ENCODE measurements around the gene UBLCP1. TPM values are rescaled to one million over a fixed set of nuclear protein-coding genes. Genes with fewer than 3 reads are reported as not detected.
A peak's percentile ranks its signal among the peaks of the same experiment; 100 is the strongest.
"Not testable (repeated sequence)": the region's sequence is repeated elsewhere in the genome, so short reads cannot be mapped to it uniquely, and the experiment has no call there.

UBLCP1 gene, protein sequence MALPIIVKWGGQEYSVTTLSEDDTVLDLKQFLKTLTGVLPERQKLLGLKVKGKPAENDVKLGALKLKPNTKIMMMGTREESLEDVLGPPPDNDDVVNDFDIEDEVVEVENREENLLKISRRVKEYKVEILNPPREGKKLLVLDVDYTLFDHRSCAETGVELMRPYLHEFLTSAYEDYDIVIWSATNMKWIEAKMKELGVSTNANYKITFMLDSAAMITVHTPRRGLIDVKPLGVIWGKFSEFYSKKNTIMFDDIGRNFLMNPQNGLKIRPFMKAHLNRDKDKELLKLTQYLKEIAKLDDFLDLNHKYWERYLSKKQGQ
- total RNA-seq = 10 to 100 TPM; 22.7 to 23.0 TPM

DNA sequence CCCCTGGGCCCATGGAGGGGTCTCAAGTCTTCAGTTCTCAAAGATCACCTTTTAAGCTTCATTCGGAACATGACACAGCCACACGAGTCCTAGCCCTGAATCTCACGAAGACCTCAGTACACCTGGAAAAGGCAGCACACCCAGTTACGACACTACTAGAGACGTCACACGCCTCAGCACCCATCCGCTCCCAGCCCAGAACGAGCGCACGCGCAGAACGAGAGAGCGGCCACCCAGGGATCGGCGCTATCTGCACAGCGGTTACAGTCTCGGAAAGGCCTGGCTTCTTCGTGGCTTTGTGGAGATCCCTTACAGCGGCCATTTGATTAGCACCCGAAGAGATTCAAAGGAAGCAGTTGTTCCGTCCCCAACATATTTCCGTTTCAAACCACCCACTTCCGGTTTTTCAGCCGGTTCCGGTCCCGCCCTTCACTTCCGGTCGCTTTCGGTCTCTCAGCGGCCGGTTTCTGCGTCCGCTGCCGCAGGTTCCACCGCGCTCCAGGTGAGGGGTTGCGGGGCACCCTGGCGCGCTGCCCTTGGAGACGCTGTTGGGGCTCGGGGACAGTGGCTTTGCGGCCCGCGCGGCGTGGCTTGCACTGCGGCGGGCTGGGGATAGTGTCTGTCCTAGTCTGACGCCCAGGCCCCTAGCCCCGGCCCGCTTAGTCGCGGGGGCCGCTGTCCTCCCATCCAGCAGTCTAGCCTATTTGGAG lies at the start of gene UBLCP1:
UBLCP1 (plus strand) TSS at position 432 of the 710 bp plus-strand sequence. CDS start 5,626 bp downstream, outside the sequence.
- CTCF ChIA-PET = interaction anchor here (1.1 to 2.5 kb wide), 2 partner anchors 69 to 106 kb away, joined by 3 to 11 read pairs; no protein-coding TSS in a partner anchor
- Mint-ChIP-seq H3K27ac (peak within 1 kb of the TSS; percentile 99), H3K9me3 (peaks cover 10% of the 10 kb centered on the region), H3K27me3 (ENCODE audit: low read depth) (no peaks in the 10 kb centered on the region), H3K4me3 (peak within 1 kb of the TSS; percentile 96), H3K4me1 (ENCODE audit: low read depth) (peaks cover 29% of the 10 kb centered on the region), H3K36me3 (ENCODE audit: low read depth) (peaks cover 18% of the 10 kb centered on the region)
- intact Hi-C loops (cut with micrococcal nuclease) = loop anchor here (1.0 kb wide), 5 partner anchors 21 to 602 kb away; no protein-coding TSS in a partner anchor
- peak; percentile 82 for DNase-seq

DNA sequence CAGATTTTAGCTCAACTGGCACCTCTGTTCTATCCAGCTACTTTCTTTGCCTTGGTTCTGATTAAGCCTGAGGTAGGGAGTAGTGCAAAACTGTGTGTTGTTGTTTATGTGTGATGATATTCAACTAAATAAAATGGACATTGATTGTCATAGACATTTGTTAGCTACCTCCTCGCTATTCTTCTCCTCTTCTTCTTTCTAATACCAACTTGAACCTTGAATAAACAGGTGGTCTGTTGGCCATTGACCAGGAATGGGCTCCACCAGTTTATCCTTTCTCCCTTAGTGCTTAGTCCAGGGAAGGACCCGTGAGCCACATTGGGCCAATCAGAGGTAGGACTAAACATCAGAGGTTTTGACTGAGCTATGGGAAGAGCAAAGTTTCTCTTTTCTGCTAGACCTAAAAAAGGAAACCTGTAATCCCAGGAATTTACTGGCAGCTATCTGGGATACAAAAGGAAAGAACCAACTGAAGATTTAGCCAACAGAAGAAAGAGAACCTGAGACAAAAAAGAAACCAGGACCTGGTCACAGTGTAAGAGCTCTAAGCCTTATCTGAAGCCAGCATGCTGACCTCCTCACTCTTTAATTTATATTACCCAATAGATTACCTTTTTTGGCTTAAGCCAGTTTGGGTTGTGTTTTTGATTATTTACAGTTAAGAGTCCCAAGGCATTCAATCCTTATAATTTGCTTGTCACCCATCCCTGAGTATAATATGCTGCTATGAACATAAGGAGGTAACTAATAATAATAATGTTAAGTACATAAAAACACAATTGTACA lies 48.4 kb upstream of the UBLCP1 start:
- Mint-ChIP-seq H3K27ac (no peak overlapping the region), H3K4me3 (no peak overlapping the region), H3K27me3 (ENCODE audit: low read depth) (no peaks in the 10 kb centered on the region), H3K4me1 (ENCODE audit: low read depth) (peaks cover 32% of the 10 kb centered on the region), H3K36me3 (ENCODE audit: low read depth) (no peaks in the 10 kb centered on the region), H3K9me3 (no peaks in the 10 kb centered on the region)
- no peak for DNase-seq
- CTCF ChIA-PET = interaction anchor here (0.8 to 2.4 kb wide), 3 partner anchors 58 to 807 kb away, joined by 3 to 14 read pairs (median 5); no protein-coding TSS in a partner anchor
- intact Hi-C loops (cut with micrococcal nuclease) = loop anchor here (5.0 kb wide), 1 partner anchor 117 kb away; the partner anchor contains the start of gene EBF1

DNA sequence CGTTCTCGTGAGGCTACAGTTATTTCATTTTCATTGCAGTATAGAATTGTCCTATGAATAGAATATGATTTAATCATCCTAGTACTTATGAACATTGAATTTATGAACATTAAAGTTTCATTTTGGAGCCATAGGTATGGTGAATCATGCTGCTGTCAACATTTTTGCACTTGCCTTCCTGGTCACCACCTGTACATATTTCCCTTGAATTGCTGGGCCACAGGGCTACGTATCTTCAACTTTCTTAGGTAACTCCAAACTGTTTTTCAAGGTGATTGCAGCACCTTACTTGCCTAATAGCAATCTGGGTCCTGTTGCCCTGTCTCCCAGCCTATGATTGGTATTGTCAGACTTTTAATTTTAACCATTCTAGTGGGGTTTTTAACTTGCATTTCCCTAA lies 47.2 kb upstream of the UBLCP1 start:
- H3K4me1 Mint-ChIP-seq (ENCODE audit: low read depth) = peaks cover 20% of the 10 kb centered on the region
- H3K36me3 Mint-ChIP-seq (ENCODE audit: low read depth) = no peaks in the 10 kb centered on the region
- CTCF ChIA-PET = interaction anchor here (1.2 to 2.4 kb wide), 2 partner anchors 58 to 59 kb away, joined by 3 to 14 read pairs; no protein-coding TSS in a partner anchor
- H3K27me3 Mint-ChIP-seq (ENCODE audit: low read depth) = no peaks in the 10 kb centered on the region
- H3K4me3 Mint-ChIP-seq = no peak overlapping the region
- no peak overlapping the region for H3K27ac Mint-ChIP-seq
- intact Hi-C loops (cut with micrococcal nuclease) = no loop called here
- no peak for DNase-seq
- no peaks in the 10 kb centered on the region for H3K9me3 Mint-ChIP-seq

DNA sequence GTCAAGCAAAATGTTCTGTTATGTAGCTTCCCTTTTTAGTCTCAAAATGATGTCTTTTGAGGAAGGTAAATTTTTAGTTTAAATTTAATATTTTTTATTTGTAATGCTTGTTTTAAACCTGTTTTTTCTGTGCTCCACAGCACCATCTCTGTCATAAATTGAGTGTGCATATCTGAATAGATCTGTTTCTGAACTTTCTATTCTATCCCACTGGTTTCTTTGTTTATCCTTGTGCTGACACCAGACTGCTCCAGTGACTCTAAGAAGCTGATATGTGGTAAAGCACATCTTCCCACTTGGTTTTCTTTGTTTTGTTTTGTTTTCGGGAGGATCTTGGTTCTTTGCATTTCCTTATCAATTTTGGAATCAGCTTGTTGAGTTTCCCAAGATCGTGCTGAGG lies 46.6 kb upstream of the UBLCP1 start:
- no peak for DNase-seq
- Mint-ChIP-seq H3K27me3 (ENCODE audit: low read depth) (no peaks in the 10 kb centered on the region), H3K4me3 (no peak overlapping the region), H3K9me3 (no peaks in the 10 kb centered on the region), H3K36me3 (ENCODE audit: low read depth) (no peaks in the 10 kb centered on the region), H3K27ac (no peak overlapping the region), H3K4me1 (ENCODE audit: low read depth) (peaks cover 17% of the 10 kb centered on the region)
- CTCF ChIA-PET = interaction anchor here (1.2 kb wide), 1 partner anchor 58 kb away, joined by 3 read pairs; no protein-coding TSS in a partner anchor
- intact Hi-C loops (cut with micrococcal nuclease) = no loop called here

DNA sequence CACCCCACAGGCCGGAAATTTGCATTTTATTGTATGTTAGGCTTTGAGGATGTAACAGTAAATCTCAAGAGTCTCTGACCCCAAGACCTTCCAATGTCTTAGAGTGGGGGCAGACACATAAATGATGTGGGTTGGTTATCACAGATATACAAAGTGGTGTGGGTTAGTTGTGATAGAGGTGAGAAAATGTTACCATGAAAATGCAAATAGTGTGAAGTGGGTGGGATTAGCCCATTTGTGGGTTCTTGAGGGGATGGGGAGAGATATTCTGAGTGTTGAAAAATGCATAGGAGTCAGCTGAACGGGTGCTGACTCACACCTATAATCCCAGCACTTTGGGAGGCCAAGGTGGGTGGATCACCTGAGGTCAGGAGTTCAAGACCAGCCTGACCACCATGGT lies 45.9 kb upstream of the UBLCP1 start:
- Mint-ChIP-seq H3K27me3 (ENCODE audit: low read depth) (no peaks in the 10 kb centered on the region), H3K36me3 (ENCODE audit: low read depth) (no peaks in the 10 kb centered on the region), H3K4me3 (no peak overlapping the region), H3K4me1 (ENCODE audit: low read depth) (peaks cover 10% of the 10 kb centered on the region), H3K9me3 (no peaks in the 10 kb centered on the region), H3K27ac (no peak overlapping the region)
- DNase-seq = no peak
- CTCF ChIA-PET = no interaction called here
- intact Hi-C loops (cut with micrococcal nuclease) = no loop called here

DNA sequence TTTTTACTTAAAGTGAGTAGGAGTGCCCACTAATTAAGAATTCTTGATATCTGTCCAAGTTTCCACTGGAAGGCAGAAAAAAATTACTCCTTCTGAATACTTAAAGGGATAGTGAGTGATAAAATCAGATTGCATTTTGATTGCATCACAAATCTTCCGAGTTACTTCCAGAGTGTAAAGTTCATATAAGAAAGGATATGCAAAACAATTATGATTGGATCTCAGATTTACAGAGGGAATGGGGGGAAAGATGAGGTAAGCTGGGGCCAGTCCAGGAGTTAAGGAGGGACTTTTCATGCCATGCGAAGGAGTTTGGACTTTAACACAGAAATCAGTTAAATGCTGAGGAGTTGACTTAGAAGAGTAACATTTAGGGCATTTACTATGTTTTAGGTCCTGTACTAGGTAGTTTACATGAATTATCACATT lies 44.5 kb upstream of the UBLCP1 start:
- CTCF ChIA-PET = no interaction called here
- no peak overlapping the region for H3K4me3 Mint-ChIP-seq
- H3K9me3 Mint-ChIP-seq = no peaks in the 10 kb centered on the region
- intact Hi-C loops (cut with micrococcal nuclease) = no loop called here
- H3K27me3 Mint-ChIP-seq (ENCODE audit: low read depth) = no peaks in the 10 kb centered on the region
- H3K36me3 Mint-ChIP-seq (ENCODE audit: low read depth) = no peaks in the 10 kb centered on the region
- peaks cover 10% of the 10 kb centered on the region for H3K4me1 Mint-ChIP-seq (ENCODE audit: low read depth)
- DNase-seq = no peak
- H3K27ac Mint-ChIP-seq = no peak overlapping the region

DNA sequence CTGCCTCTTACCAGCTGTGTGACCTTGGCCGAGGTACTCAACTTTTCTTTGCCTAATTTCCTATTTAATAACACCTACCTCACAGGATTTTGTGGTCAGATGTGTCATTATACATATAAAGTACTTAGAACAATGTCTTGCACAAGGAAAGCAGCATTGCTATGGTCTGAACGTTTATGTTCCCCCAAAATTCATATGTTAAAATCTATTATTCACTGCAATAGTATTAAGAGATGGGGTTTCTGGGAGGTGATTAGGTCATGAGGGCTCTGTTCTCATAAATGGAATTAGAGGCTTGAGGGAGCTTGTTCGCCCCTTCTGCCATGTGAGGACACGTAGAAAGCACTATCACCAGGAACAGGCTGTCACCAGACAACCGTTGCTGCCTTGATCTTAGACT lies 42.9 kb upstream of the UBLCP1 start:
- CTCF ChIA-PET = no interaction called here
- intact Hi-C loops (cut with micrococcal nuclease) = no loop called here
- Mint-ChIP-seq H3K36me3 (ENCODE audit: low read depth) (no peaks in the 10 kb centered on the region), H3K4me3 (no peak overlapping the region), H3K27me3 (ENCODE audit: low read depth) (no peaks in the 10 kb centered on the region), H3K9me3 (no peaks in the 10 kb centered on the region), H3K27ac (no peak overlapping the region), H3K4me1 (ENCODE audit: low read depth) (peaks cover 10% of the 10 kb centered on the region)
- no peak for DNase-seq

DNA sequence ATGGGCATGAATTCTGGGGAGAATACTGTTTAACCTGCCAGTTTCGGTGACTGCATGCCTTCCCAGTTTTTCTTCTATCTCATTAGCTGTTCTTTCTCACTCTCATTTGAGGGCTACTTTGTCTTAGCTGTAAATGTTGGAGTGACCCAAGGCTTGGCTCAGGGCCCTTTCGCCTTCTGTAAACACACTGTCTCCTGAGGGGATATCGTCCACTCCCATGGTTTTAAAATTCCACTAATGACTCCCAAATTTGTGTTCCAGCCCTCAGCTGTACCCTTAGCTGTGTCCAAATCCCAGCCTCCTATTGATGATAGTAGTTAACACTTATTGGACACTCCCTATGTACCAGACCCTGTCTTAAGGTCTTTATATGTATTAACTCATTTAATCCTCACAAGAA lies 39.6 kb upstream of the UBLCP1 start:
- DNase-seq = no peak
- CTCF ChIA-PET = interaction anchor here (0.5 to 1.0 kb wide), 2 partner anchors 33 to 62 kb away, joined by 4 to 7 read pairs; no protein-coding TSS in a partner anchor
- H3K4me3 Mint-ChIP-seq = no peak overlapping the region
- peaks cover 2% of the 10 kb centered on the region for H3K4me1 Mint-ChIP-seq (ENCODE audit: low read depth)
- no peaks in the 10 kb centered on the region for H3K9me3 Mint-ChIP-seq
- intact Hi-C loops (cut with micrococcal nuclease) = no loop called here
- H3K36me3 Mint-ChIP-seq (ENCODE audit: low read depth) = no peaks in the 10 kb centered on the region
- no peak overlapping the region for H3K27ac Mint-ChIP-seq
- no peaks in the 10 kb centered on the region for H3K27me3 Mint-ChIP-seq (ENCODE audit: low read depth)

DNA sequence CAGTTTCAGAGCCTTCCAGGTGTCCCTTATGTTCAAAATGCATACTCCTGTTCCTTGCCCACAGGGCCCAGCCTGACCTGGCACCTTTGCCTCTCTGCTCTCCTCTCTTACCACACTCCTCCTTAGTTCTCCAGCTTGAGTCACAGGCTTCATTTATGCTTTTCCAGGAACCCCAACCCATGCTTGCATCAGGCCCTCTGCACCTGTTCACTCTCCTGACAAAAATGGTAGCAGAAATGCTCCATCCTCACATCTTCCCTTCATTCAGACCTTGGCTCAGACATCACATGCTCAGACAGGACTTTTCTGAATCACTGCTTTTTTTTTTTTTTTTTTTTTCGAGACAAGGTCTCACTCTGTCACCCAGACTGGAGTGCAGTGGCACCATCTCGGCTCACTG lies 38.6 kb upstream of the UBLCP1 start:
- no peak for DNase-seq
- Mint-ChIP-seq H3K36me3 (ENCODE audit: low read depth) (no peaks in the 10 kb centered on the region), H3K27ac (no peak overlapping the region), H3K27me3 (ENCODE audit: low read depth) (no peaks in the 10 kb centered on the region), H3K9me3 (no peaks in the 10 kb centered on the region), H3K4me3 (no peak overlapping the region), H3K4me1 (ENCODE audit: low read depth) (no peaks in the 10 kb centered on the region)
- CTCF ChIA-PET = no interaction called here
- intact Hi-C loops (cut with micrococcal nuclease) = loop anchor here (2.0 kb wide), 1 partner anchor 16 kb away; no protein-coding TSS in a partner anchor

DNA sequence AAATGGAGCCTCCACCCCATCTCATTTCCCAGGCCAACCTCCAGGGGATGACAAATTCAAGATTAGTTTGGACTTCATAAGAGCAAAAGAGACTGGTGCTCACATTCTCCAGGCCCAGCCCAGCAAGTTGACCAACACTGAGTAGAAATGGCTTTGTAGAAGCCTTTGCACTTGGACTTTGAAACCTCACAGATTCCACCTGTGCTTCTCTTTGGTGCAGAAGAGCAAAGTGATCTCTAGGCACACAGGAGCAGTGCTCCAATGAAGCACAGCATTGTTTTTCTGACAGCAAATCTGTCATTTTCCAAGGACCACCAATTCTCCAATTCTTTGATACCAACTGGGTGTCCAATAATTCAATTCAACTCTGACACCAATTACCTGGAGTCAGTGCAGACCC lies 36.6 kb upstream of the UBLCP1 start:
- Mint-ChIP-seq H3K4me1 (ENCODE audit: low read depth) (no peaks in the 10 kb centered on the region), H3K9me3 (no peaks in the 10 kb centered on the region), H3K4me3 (no peak overlapping the region), H3K27me3 (ENCODE audit: low read depth) (no peaks in the 10 kb centered on the region), H3K27ac (no peak overlapping the region), H3K36me3 (ENCODE audit: low read depth) (no peaks in the 10 kb centered on the region)
- no peak for DNase-seq
- intact Hi-C loops (cut with micrococcal nuclease) = no loop called here
- CTCF ChIA-PET = no interaction called here

DNA sequence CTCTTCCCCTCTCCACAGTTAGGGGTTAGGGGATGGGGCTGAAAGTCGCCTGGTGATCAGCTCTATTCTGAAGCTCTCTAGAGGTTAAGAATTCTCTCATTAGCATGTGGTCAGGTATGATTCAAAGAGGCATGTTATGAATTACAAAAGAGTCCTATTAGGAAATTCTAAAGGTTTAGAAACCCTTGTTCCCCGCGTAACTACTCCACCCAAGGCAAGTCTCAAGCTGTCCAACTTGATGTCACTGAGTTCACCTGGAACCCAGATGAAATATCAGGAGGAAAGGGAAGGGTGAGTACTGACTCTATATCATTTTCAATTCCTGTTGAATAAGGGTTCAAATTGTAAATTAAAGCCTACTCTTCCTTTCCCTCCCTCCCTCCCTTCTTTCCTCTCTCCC lies 35.6 kb upstream of the UBLCP1 start:
- H3K27me3 Mint-ChIP-seq (ENCODE audit: low read depth) = no peaks in the 10 kb centered on the region
- intact Hi-C loops (cut with micrococcal nuclease) = no loop called here
- H3K36me3 Mint-ChIP-seq (ENCODE audit: low read depth) = no peaks in the 10 kb centered on the region
- CTCF ChIA-PET = no interaction called here
- DNase-seq = no peak
- no peaks in the 10 kb centered on the region for H3K4me1 Mint-ChIP-seq (ENCODE audit: low read depth)
- no peak overlapping the region for H3K4me3 Mint-ChIP-seq
- no peak overlapping the region for H3K27ac Mint-ChIP-seq
- no peaks in the 10 kb centered on the region for H3K9me3 Mint-ChIP-seq

DNA sequence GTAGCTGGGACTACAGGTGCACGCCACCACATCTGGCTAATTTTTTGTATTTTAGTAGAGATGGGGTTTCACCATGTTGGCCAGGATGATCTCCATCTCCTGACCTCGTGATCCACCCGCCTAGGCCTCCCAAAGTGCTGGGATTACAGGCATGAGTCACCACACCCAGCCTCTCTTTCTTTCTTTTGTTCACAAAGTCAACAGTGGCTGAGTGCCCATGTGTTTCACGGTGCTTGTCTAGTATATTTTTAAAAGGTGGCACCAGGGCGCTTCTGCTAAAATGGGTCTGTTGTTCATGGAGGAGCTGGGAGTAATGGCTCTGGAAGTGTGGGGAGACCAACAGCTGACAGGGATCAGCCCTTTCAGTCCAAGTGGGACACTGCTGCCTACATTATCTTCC lies 35.0 kb upstream of the UBLCP1 start:
- H3K36me3 Mint-ChIP-seq (ENCODE audit: low read depth); H3K4me3 Mint-ChIP-seq; H3K4me1 Mint-ChIP-seq (ENCODE audit: low read depth); intact Hi-C loops (cut with micrococcal nuclease); DNase-seq; H3K27ac Mint-ChIP-seq; H3K27me3 Mint-ChIP-seq (ENCODE audit: low read depth); CTCF ChIA-PET; H3K9me3 Mint-ChIP-seq: not testable (repeated sequence)

Measured in activated naive CD4-positive, alpha-beta T cell treated with anti-CD3 and anti-CD28 coated beads for 36 hours (primary cell).